ENCODE measurements around the gene ABCC2.

DNA sequence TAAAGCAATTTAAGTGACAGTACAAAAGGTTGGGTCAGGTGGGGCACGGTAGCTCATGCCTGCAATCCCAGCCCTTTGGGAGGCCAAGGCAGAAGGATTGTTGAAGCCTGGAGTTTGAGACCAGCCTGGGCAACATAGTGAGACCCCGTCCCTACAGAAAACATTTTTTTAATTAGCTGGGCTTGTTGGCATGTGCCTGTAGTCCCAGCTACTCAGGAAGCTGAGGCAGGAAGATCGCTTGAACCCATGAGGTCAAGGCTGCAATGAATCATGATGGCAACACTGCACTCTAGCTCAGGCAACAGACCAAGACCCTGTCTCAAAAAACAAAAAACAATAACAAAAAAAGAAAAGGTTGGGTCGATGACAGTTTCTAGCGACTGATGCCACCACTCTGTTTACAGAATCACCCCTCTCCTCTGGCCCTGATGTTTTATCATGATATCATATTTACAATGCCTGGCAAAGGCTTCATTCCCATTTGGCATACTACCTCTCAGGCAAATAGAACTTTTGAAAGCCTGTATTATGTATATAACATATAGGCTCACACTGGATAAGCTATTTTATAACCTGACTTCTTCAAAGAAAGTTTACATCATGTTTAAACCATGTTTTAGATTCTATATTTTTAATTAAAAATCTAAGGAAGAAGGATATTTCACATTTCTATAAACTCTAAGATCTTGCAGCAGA, 558 bp upstream of the ABCC2 start:
- TF ChIP-seq YY1 (IDR thresholded peaks at IDR 0.05; ENCODE audit: low read depth) (no peak), TEAD4 (IDR thresholded peaks at IDR 0.05) (no peak)
- TF ChIP-seq, protein P1, sequence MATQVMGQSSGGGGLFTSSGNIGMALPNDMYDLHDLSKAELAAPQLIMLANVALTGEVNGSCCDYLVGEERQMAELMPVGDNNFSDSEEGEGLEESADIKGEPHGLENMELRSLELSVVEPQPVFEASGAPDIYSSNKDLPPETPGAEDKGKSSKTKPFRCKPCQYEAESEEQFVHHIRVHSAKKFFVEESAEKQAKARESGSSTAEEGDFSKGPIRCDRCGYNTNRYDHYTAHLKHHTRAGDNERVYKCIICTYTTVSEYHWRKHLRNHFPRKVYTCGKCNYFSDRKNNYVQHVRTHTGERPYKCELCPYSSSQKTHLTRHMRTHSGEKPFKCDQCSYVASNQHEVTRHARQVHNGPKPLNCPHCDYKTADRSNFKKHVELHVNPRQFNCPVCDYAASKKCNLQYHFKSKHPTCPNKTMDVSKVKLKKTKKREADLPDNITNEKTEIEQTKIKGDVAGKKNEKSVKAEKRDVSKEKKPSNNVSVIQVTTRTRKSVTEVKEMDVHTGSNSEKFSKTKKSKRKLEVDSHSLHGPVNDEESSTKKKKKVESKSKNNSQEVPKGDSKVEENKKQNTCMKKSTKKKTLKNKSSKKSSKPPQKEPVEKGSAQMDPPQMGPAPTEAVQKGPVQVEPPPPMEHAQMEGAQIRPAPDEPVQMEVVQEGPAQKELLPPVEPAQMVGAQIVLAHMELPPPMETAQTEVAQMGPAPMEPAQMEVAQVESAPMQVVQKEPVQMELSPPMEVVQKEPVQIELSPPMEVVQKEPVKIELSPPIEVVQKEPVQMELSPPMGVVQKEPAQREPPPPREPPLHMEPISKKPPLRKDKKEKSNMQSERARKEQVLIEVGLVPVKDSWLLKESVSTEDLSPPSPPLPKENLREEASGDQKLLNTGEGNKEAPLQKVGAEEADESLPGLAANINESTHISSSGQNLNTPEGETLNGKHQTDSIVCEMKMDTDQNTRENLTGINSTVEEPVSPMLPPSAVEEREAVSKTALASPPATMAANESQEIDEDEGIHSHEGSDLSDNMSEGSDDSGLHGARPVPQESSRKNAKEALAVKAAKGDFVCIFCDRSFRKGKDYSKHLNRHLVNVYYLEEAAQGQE (IDR thresholded peaks at IDR 0.05; ENCODE audit: low read depth), result no peak
- TF ChIP-seq, protein P2, sequence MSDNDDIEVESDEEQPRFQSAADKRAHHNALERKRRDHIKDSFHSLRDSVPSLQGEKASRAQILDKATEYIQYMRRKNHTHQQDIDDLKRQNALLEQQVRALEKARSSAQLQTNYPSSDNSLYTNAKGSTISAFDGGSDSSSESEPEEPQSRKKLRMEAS (IDR thresholded peaks at IDR 0.05), result no peak
- TF ChIP-seq, protein P3, sequence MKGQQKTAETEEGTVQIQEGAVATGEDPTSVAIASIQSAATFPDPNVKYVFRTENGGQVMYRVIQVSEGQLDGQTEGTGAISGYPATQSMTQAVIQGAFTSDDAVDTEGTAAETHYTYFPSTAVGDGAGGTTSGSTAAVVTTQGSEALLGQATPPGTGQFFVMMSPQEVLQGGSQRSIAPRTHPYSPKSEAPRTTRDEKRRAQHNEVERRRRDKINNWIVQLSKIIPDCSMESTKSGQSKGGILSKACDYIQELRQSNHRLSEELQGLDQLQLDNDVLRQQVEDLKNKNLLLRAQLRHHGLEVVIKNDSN (IDR thresholded peaks at IDR 0.05), result no peak
